SK-N-SH (cell line): ENCODE results near the gene ABCC4. TPM values are rescaled to one million over a fixed set of nuclear protein-coding genes. Genes with fewer than 3 reads are reported as not detected.
"Not testable (repeated sequence)": the region's sequence is repeated elsewhere in the genome, so short reads cannot be mapped to it uniquely, and the experiment has no call there.

Source experiments
- CTCF ChIA-PET: fragments of 300-600, 350-600 bp; formaldehyde crosslinking; extraction: SDS; loops from one replicate; lab custom pipeline; 2021; lab: Yijun Ruan, JAX
- POLR2A ChIA-PET: fragments of 350-600 bp; sonication (Branson Sonifier 250); formaldehyde crosslinking; extraction: SDS; loops from one replicate; lab custom pipeline; 2020; ENCODE audit warnings: antibody characterized with exemption, inconsistent platforms; lab: Yijun Ruan, JAX
- DNase-seq: peaks from one replicate; pipeline ENCODE4 v3.0.0; 2012
- H2AFZ ChIP-seq: fragments of 200-600 bp; sonication (generic); 2 replicates; pipeline ENCODE4 v1.8.1; 2016; ENCODE audit warnings: antibody characterized with exemption, mild to moderate bottlenecking, low read depth
- H3F3A ChIP-seq: fragments of 200-600 bp; sonication (generic); replicated peaks from 2 replicates; pipeline ENCODE3; 2016; ENCODE audit warnings: antibody characterized with exemption, mild to moderate bottlenecking; ENCODE audit not compliant: insufficient read depth
- H3K27ac ChIP-seq, 2 experiments: fragments of 200-500 bp in 1 of 2; fragments of 200-600 bp in 1 of 2; sonication (Bioruptor generic) in 1 of 2; sonication (generic), shearing (Covaris generic) in 1 of 2; 2 replicates each; pipeline versions ENCODE4 v1.5.1 to v1.6.1; 2014 to 2016; ENCODE audit warnings: low read depth in 2 of 2, inconsistent platforms in 1 of 2, low read length in 1 of 2, mild to moderate bottlenecking in 1 of 2, mixed read lengths in 1 of 2
- H3K27me3 ChIP-seq: fragments of 200-600 bp; sonication (generic), shearing (Covaris generic); 2 replicates; pipeline ENCODE4 v1.6.1; 2016; ENCODE audit warnings: mixed run types; ENCODE audit not compliant: insufficient read depth
- H3K36me3 ChIP-seq, 2 experiments: fragments of 200-500 bp in 1 of 2; fragments of 200-600 bp in 1 of 2; sonication (Bioruptor generic) in 1 of 2; sonication (generic) in 1 of 2; replicated peaks in 1 of 2; 2 replicates each; pipeline versions ENCODE3 to v1.5.1; 2014 to 2016; ENCODE audit warnings: low read length in 1 of 2, mild to moderate bottlenecking in 1 of 2; ENCODE audit not compliant: insufficient read depth in 2 of 2, control insufficient read depth in 1 of 2
- H3K4me1 ChIP-seq, 2 experiments: fragments of 200-500 bp in 1 of 2; fragments of 200-600 bp in 1 of 2; sonication (Bioruptor generic) in 1 of 2; sonication (generic), shearing (Covaris generic) in 1 of 2; 2 replicates each; pipeline versions ENCODE4 v1.5.1 to v1.6.1; 2014 to 2016; ENCODE audit warnings: low read depth in 1 of 2, low read length in 1 of 2, mixed run types in 1 of 2; ENCODE audit not compliant: insufficient read depth in 2 of 2, control insufficient read depth in 1 of 2
- H3K4me2 ChIP-seq: fragments of 200-600 bp; sonication (generic), shearing (Covaris generic); 2 replicates; pipeline ENCODE4 v1.6.1; 2017; ENCODE audit warnings: mixed run types
- H3K4me3 ChIP-seq, 2 experiments: fragments of 200-500 bp in 1 of 2; fragments of 200-600 bp in 1 of 2; sonication (Bioruptor generic) in 1 of 2; sonication (generic), shearing (Covaris generic) in 1 of 2; 2 replicates each; pipeline versions ENCODE4 v1.5.1 to v1.8.1; 2014 to 2016; ENCODE audit warnings: low read depth in 2 of 2, inconsistent platforms in 1 of 2, low read length in 1 of 2, mild to moderate bottlenecking in 1 of 2, mixed read lengths in 1 of 2, moderate library complexity in 1 of 2
- H3K79me2 ChIP-seq: fragments of 200-600 bp; sonication (generic); 2 replicates; pipeline ENCODE4 v1.8.1; 2017; ENCODE audit warnings: mild to moderate bottlenecking; ENCODE audit not compliant: insufficient read depth
- H3K9ac ChIP-seq: fragments of 200-600 bp; sonication (generic); 2 replicates; pipeline ENCODE4 v1.6.1; 2017; ENCODE audit warnings: mixed run types
- H3K9me2 ChIP-seq: fragments of 200-600 bp; sonication (generic); 2 replicates; pipeline ENCODE4 v1.6.1; 2017; ENCODE audit warnings: mixed run types
- H3K9me3 ChIP-seq: fragments of 200-600 bp; sonication (generic); 2 replicates; pipeline ENCODE4 v1.6.1; 2017; ENCODE audit warnings: mixed run types, mild to moderate bottlenecking, moderate library complexity
- H4K20me1 ChIP-seq: fragments of 200-600 bp; sonication (generic); 2 replicates; pipeline ENCODE4 v1.6.1; 2017; ENCODE audit warnings: mild to moderate bottlenecking, mixed run types; ENCODE audit not compliant: insufficient read depth
- ELF1 ChIP-seq: IDR thresholded peaks from 2 replicates; pipeline ENCODE4 v1.4.0; 2012
- EZH2phosphoT487 ChIP-seq: fragments of 200-600 bp; sonication (generic); IDR thresholded peaks from 2 replicates; pipeline ENCODE4 v1.6.1; 2017; ENCODE audit warnings: low read depth, mixed run types, mild to moderate bottlenecking, antibody characterized with exemption, moderate library complexity, borderline replicate concordance
- FOXJ3 ChIP-seq: sonication (generic); formaldehyde crosslinking; IDR thresholded peaks from 2 replicates; pipeline ENCODE4 v1.5.1; 2020; ENCODE audit warnings: mild to moderate bottlenecking, missing genetic modification reagents
- FOXM1 ChIP-seq: IDR thresholded peaks from 2 replicates; pipeline ENCODE4 v1.4.0; 2012; ENCODE audit warnings: low read depth, mild to moderate bottlenecking
- GATA2 ChIP-seq: sonication (generic); formaldehyde crosslinking; IDR thresholded peaks from 2 replicates; pipeline ENCODE4 v1.5.0; 2020; ENCODE audit warnings: mild to moderate bottlenecking, missing genetic modification reagents
- JUND ChIP-seq: IDR thresholded peaks from 2 replicates; pipeline ENCODE4 v1.4.0; 2012
- RAD21 ChIP-seq: IDR thresholded peaks from 2 replicates; pipeline ENCODE4 v1.6.1; 2012; ENCODE audit warnings: mild to moderate bottlenecking, low read length
- RCOR1 ChIP-seq: fragments of 150-350 bp; IDR thresholded peaks from 2 replicates; pipeline ENCODE4 v1.6.1; 2017; ENCODE audit warnings: antibody characterized with exemption, low read length
- RXRA ChIP-seq: IDR thresholded peaks from 2 replicates; pipeline ENCODE4 v1.4.0; 2012; ENCODE audit warnings: low read depth, mild to moderate bottlenecking, borderline replicate concordance
- SIN3A ChIP-seq: IDR thresholded peaks from 2 replicates; pipeline ENCODE4 v1.6.1; 2012; ENCODE audit warnings: low read depth, mild to moderate bottlenecking, low read length, moderate library complexity, borderline replicate concordance
- USF2 ChIP-seq: fragments of 150-350 bp; IDR thresholded peaks from 2 replicates; pipeline ENCODE4 v1.6.1; 2017; ENCODE audit warnings: antibody characterized with exemption, low read length, low read depth, borderline replicate concordance
- WGBS: methylation state at CpG from one replicate; pipeline ENCODE4 v1.1.6; 2017; ENCODE audit warnings: low lambda C conversion rate; 5-methylcytosine and 5-hydroxymethylcytosine counted together
- polyA plus RNA-seq, 3 experiments: library from polyadenylated mRNA; depleted of rRNA; stranded (reverse); fragments of >200 nt; gene quantifications; 2 replicates each; pipeline ENCODE4 v1.2.3, GENCODE V29; 2012
- TF ChIP-seq, protein P1 (sequence below): IDR thresholded peaks from 2 replicates; pipeline ENCODE4 v1.6.1; 2012; ENCODE audit warnings: mild to moderate bottlenecking, low read depth, low read length, moderate library complexity
- TF ChIP-seq, protein P2 (sequence below): IDR thresholded peaks from 2 replicates; pipeline ENCODE4; 2012
- TF ChIP-seq, protein P3 (sequence below): fragments of 150-350 bp; IDR thresholded peaks from 2 replicates; pipeline ENCODE4 v1.6.1; 2016; ENCODE audit warnings: mild to moderate bottlenecking, low read depth, low read length
- TF ChIP-seq, protein P4 (sequence below): fragments of 200-600 bp; sonication (generic); IDR thresholded peaks from 2 replicates; pipeline ENCODE4 v1.6.1; 2017; ENCODE audit warnings: antibody characterized with exemption, mild to moderate bottlenecking, moderate library complexity

The ABCC4 gene
- polyA plus RNA-seq, 1 of the 3 experiments (the other 2 are of a cell fraction), result 7.8 TPM

DNA sequence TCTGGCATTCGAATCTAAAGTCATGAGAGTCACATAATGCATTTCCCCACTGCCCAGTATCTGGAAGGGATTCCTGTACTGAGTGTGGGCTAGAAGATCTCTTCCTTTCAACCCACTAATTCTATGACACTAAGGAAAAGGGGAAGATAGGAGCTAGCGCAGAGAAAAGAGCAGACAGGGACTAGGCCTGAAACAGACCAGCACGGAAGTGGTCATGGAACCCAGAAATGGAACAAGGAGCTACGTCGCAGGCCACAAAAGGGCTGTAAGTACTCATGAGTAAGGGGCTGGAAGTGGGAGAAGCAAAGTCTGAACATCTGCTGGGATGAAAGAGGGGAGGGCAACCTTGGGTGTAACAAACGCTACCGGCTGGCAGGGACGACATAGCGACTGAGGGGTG lies 8.6 kb downstream of the ABCC4 start:
- DNase-seq, result no peak
- H3K9me2 ChIP-seq, result no peaks in the 10 kb centered on the region
- no peaks in the 10 kb centered on the region for H3K9me3 ChIP-seq
- H3K27ac ChIP-seq, result no peak overlapping the region
- ChIA-PET CTCF (interaction anchor here (0.7 to 14.0 kb wide), 7 partner anchors 9 to 364 kb away, joined by 3 to 161 read pairs (median 7); partner anchors contain the start of gene ABCC4), POLR2A (interaction anchor here (0.5 kb wide), 1 partner anchor 88 kb away, joined by 3 read pairs; no protein-coding TSS in a partner anchor)
- H3F3A ChIP-seq, result no peaks in the 10 kb centered on the region
- no peak overlapping the region for H2AFZ ChIP-seq
- no peak overlapping the region for H3K9ac ChIP-seq
- no peak overlapping the region for H3K4me2 ChIP-seq
- H3K27me3 ChIP-seq, result no peaks in the 10 kb centered on the region
- H3K36me3 ChIP-seq, result no peaks in the 10 kb centered on the region
- H3K4me3 ChIP-seq, result no peak overlapping the region
- H4K20me1 ChIP-seq, result 0 out of 2 replicates have a peak, but pooled peaks cover 4% of the 10 kb centered on the region
- peaks cover 62% of the 10 kb centered on the region for H3K79me2 ChIP-seq
- TF ChIP-seq, protein P1, sequence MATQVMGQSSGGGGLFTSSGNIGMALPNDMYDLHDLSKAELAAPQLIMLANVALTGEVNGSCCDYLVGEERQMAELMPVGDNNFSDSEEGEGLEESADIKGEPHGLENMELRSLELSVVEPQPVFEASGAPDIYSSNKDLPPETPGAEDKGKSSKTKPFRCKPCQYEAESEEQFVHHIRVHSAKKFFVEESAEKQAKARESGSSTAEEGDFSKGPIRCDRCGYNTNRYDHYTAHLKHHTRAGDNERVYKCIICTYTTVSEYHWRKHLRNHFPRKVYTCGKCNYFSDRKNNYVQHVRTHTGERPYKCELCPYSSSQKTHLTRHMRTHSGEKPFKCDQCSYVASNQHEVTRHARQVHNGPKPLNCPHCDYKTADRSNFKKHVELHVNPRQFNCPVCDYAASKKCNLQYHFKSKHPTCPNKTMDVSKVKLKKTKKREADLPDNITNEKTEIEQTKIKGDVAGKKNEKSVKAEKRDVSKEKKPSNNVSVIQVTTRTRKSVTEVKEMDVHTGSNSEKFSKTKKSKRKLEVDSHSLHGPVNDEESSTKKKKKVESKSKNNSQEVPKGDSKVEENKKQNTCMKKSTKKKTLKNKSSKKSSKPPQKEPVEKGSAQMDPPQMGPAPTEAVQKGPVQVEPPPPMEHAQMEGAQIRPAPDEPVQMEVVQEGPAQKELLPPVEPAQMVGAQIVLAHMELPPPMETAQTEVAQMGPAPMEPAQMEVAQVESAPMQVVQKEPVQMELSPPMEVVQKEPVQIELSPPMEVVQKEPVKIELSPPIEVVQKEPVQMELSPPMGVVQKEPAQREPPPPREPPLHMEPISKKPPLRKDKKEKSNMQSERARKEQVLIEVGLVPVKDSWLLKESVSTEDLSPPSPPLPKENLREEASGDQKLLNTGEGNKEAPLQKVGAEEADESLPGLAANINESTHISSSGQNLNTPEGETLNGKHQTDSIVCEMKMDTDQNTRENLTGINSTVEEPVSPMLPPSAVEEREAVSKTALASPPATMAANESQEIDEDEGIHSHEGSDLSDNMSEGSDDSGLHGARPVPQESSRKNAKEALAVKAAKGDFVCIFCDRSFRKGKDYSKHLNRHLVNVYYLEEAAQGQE, result no peak
- TF ChIP-seq ELF1 (no peak), RCOR1 (no peak), USF2 (no peak), RXRA (no peak), FOXM1 (no peak), GATA2 (no peak), EZH2phosphoT487 (no peak), JUND (no peak), FOXJ3 (CRISPR knock-in tag) (no peak), RAD21 (no peak), SIN3A (no peak)
- TF ChIP-seq, protein P2, sequence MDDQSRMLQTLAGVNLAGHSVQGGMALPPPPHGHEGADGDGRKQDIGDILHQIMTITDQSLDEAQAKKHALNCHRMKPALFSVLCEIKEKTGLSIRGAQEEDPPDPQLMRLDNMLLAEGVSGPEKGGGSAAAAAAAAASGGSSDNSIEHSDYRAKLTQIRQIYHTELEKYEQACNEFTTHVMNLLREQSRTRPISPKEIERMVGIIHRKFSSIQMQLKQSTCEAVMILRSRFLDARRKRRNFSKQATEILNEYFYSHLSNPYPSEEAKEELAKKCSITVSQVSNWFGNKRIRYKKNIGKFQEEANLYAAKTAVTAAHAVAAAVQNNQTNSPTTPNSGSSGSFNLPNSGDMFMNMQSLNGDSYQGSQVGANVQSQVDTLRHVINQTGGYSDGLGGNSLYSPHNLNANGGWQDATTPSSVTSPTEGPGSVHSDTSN, result no peak
- TF ChIP-seq, protein P3, sequence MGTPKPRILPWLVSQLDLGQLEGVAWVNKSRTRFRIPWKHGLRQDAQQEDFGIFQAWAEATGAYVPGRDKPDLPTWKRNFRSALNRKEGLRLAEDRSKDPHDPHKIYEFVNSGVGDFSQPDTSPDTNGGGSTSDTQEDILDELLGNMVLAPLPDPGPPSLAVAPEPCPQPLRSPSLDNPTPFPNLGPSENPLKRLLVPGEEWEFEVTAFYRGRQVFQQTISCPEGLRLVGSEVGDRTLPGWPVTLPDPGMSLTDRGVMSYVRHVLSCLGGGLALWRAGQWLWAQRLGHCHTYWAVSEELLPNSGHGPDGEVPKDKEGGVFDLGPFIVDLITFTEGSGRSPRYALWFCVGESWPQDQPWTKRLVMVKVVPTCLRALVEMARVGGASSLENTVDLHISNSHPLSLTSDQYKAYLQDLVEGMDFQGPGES, result no peak
- TF ChIP-seq, protein P4, sequence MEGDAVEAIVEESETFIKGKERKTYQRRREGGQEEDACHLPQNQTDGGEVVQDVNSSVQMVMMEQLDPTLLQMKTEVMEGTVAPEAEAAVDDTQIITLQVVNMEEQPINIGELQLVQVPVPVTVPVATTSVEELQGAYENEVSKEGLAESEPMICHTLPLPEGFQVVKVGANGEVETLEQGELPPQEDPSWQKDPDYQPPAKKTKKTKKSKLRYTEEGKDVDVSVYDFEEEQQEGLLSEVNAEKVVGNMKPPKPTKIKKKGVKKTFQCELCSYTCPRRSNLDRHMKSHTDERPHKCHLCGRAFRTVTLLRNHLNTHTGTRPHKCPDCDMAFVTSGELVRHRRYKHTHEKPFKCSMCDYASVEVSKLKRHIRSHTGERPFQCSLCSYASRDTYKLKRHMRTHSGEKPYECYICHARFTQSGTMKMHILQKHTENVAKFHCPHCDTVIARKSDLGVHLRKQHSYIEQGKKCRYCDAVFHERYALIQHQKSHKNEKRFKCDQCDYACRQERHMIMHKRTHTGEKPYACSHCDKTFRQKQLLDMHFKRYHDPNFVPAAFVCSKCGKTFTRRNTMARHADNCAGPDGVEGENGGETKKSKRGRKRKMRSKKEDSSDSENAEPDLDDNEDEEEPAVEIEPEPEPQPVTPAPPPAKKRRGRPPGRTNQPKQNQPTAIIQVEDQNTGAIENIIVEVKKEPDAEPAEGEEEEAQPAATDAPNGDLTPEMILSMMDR, result no peak
- WGBS, result 98% methylated on average over 9 of the region's 9 CpGs
- no peaks in the 10 kb centered on the region for H3K4me1 ChIP-seq

DNA sequence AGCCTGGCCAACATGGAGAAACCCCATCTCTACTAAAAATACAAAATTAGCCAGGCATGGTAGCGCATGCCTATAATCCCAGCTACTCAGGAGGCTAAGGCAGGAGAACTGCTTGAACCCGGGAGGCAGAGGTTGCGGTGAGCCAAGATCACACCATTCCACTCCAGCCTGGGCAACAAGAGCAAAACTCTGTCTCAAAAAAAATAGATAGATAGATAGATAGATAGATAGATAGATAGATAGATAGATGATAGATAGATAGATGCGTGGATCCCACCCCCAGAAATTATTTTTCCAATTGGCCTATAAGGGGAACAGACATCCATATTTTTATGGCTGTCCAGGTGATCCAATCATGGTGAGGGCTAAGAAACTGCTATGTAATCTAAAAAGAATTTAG lies 11.3 kb downstream of the ABCC4 start:
- peaks cover 40% of the 10 kb centered on the region for H3K79me2 ChIP-seq
- 95% methylated on average over 4 of the region's 4 CpGs for WGBS
- H3K27me3 ChIP-seq, H3K27ac ChIP-seq, H2AFZ ChIP-seq, POLR2A ChIA-PET, H3K36me3 ChIP-seq, H3K4me3 ChIP-seq, H3F3A ChIP-seq, H3K4me1 ChIP-seq, H3K9me3 ChIP-seq, DNase-seq, H3K9me2 ChIP-seq, H4K20me1 ChIP-seq, H3K9ac ChIP-seq, H3K4me2 ChIP-seq: not testable (repeated sequence)
- CTCF ChIA-PET, result interaction anchor here (0.6 to 14.0 kb wide), 3 partner anchors 20 to 98 kb away, joined by 3 to 161 read pairs (median 4); no protein-coding TSS in a partner anchor
